Stimulated activated CD4-positive, alpha-beta T cell treated with anti-CD3 and anti-CD28 coated beads, TNF-alpha, amount 100 ng/mL, for 48 hours (primary cell): ENCODE data around the gene F2RL3.
A peak's percentile ranks its signal among the peaks of the same experiment; 100 is the strongest.

Experiments used
- DNase-seq, 3 donors: peaks; one replicate each; pipeline ENCODE4 v3.0.0-alpha.2; 2020; ENCODE audit warnings: low read depth in 3 of 3

Gene F2RL3

GRCh38 chr19:16895467-16896145, 6.8 kb downstream of the F2RL3 start:
- no peak for DNase-seq

GRCh38 chr19:16896146-16897028, 7.6 kb downstream of the F2RL3 start:
- no peak for DNase-seq

- DNase-seq, result peak; percentile 48 to 76 (median 55)
These were observed 8.4 kb downstream of the F2RL3 start for GRCh38 chr19:16897029-16897855.

GRCh38 chr19:16897856-16898161, 9.0 kb downstream of the F2RL3 start:
- DNase-seq, result no peak

GRCh38 chr19:16898361-16899015, 9.7 kb downstream of the F2RL3 start:
- no peak for DNase-seq

GRCh38 chr19:16899566-16900075, 10.8 kb downstream of the F2RL3 start:
- DNase-seq, result no peak

GRCh38 chr19:16901491-16902175, 12.8 kb downstream of the F2RL3 start:
- no peak for DNase-seq

- no peak for DNase-seq
These were observed 13.7 kb downstream of the F2RL3 start for GRCh38 chr19:16902545-16902944.

GRCh38 chr19:16903347-16903746, 14.5 kb downstream of the F2RL3 start:
- DNase-seq, result no peak

- no peak for DNase-seq
These were observed 15.8 kb downstream of the F2RL3 start for GRCh38 chr19:16904599-16904998.

GRCh38 chr19:16908759-16909158, 20.0 kb downstream of the F2RL3 start:
- DNase-seq, result no peak

- no peak for DNase-seq
These were observed 22.2 kb downstream of the F2RL3 start for GRCh38 chr19:16911046-16911445.

- DNase-seq, result no peak
These were observed 24.0 kb downstream of the F2RL3 start for GRCh38 chr19:16912780-16913179.

GRCh38 chr19:16914421-16914820, 25.6 kb downstream of the F2RL3 start:
- no peak for DNase-seq

GRCh38 chr19:16915135-16915534, 26.3 kb downstream of the F2RL3 start:
- DNase-seq, result no peak

- no peak for DNase-seq
These were observed 26.9 kb downstream of the F2RL3 start for GRCh38 chr19:16915734-16916133.

GRCh38 chr19:16917401-16917800, 28.6 kb downstream of the F2RL3 start:
- DNase-seq, result no peak

- no peak for DNase-seq
These were observed 30.7 kb downstream of the F2RL3 start for GRCh38 chr19:16919496-16919895.

GRCh38 chr19:16920816-16921529, 32.2 kb downstream of the F2RL3 start:
- no peak for DNase-seq
